ENCODE measurements around the gene VOPP1. TPM values are rescaled to one million over a fixed set of nuclear protein-coding genes. Genes with fewer than 3 reads are reported as not detected.

The VOPP1 gene
- total and polyA plus RNA-seq, 7 donors, result 16.3 to 45.7 (median 29.7) TPM

DNA sequence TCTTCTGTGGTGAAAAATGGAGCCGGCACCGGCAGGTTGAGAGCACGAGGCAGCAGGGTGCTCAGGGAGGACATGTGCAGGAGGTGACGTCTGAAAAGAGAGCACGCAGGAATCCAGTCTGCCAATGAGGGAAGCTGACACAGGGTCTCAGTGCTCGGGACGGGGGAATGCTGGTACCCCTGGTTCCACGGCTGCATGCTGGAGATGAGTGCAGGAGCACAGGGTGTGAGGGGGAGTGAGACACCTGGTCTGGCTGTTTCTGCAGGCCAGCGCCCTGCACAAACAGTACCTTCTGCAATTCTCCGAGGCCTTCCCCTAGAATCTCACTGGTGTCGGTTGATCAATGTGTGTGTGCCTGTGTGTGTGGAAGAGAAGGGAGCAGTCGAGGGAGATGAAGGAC, 72.7 kb downstream of the VOPP1 start:
- H3K4me1 ChIP-seq, result peaks cover 54% of the 10 kb centered on the region
- DNase-seq (no peak), ATAC-seq (no peak)
- intact Hi-C loops (cut with DNase I), result no loop called here
- H3K27me3 ChIP-seq (ENCODE audit: insufficient read depth in 3 of 3, low read length in 2 of 3), result no peaks in the 10 kb centered on the region
- H3K27ac ChIP-seq, result no peak overlapping the region
- TF ChIP-seq, protein P1, sequence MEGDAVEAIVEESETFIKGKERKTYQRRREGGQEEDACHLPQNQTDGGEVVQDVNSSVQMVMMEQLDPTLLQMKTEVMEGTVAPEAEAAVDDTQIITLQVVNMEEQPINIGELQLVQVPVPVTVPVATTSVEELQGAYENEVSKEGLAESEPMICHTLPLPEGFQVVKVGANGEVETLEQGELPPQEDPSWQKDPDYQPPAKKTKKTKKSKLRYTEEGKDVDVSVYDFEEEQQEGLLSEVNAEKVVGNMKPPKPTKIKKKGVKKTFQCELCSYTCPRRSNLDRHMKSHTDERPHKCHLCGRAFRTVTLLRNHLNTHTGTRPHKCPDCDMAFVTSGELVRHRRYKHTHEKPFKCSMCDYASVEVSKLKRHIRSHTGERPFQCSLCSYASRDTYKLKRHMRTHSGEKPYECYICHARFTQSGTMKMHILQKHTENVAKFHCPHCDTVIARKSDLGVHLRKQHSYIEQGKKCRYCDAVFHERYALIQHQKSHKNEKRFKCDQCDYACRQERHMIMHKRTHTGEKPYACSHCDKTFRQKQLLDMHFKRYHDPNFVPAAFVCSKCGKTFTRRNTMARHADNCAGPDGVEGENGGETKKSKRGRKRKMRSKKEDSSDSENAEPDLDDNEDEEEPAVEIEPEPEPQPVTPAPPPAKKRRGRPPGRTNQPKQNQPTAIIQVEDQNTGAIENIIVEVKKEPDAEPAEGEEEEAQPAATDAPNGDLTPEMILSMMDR (IDR thresholded peaks at IDR 0.05), result no peak
- no peaks in the 10 kb centered on the region for H3K9me3 ChIP-seq
- peaks cover 0 to 20% of the 10 kb centered on the region in 2 donors for H3K36me3 ChIP-seq (ENCODE audit: insufficient read depth in 1 of 2, low read depth in 1 of 2)
- no peak overlapping the region for H3K4me3 ChIP-seq
- 87 to 92% (median 88%) methylated on average over 12 of the region's 12 CpGs for WGBS, 3 donors

DNA sequence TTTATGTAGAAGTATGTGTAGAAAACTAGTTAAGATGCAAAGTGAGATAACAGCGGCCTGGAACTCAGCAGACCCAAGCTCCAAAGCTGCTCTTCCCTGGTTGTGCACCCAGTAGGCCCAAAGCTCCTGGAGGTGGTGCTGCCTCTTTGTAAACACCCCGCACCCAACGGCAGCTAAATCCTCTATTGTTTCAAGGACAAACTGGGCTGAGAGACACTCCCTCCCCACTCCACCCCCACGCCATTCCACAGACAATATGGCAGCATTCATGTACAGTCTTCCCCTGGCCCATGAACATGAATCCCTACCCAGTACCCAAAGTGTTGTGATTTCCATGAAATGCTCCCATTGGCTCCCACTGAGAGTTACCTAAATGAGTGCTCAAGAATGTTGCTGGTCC, 73.5 kb downstream of the VOPP1 start:
- Histone ChIP-seq H3K9me3 (no peaks in the 10 kb centered on the region), H3K36me3 (ENCODE audit: insufficient read depth in 1 of 2, low read depth in 1 of 2) (peaks cover 0 to 22% of the 10 kb centered on the region in 2 donors), H3K27me3 (ENCODE audit: insufficient read depth in 3 of 3, low read length in 2 of 3) (no peaks in the 10 kb centered on the region), H3K27ac (no peak overlapping the region), H3K4me3 (no peak overlapping the region), H3K4me1 (peaks cover 45% of the 10 kb centered on the region)
- DNase-seq (no peak), ATAC-seq (no peak)
- TF ChIP-seq, protein P1 (IDR thresholded peaks at IDR 0.05), result no peak
- WGBS, 3 donors, result 86 to 91% (median 87%) methylated on average over 4 of the region's 4 CpGs
- intact Hi-C loops (cut with DNase I), result no loop called here

DNA sequence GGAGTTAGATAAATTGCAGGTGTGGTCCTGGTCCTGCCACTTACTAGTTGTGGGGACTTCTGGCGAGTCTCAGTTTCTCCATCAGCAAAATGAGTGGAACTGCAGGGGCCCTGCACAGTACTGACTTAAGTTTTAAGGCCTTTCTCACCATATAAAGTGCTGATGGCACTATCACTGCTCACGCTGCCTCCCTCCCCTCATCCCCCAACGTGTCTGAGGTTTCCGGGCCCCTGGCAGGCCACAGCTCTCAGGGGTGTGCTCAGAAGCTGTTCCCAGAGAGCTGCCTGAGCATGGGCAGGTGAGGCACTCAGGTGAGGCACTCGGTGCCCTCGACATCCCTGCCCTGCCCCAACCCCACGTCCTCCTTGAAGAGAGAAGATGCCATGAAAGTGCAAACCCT, 74.2 kb downstream of the VOPP1 start:
- DNase-seq, result no peak
- H3K27me3 ChIP-seq (ENCODE audit: insufficient read depth in 3 of 3, low read length in 2 of 3), result no peaks in the 10 kb centered on the region
- no peaks in the 10 kb centered on the region for H3K9me3 ChIP-seq
- WGBS, 3 donors, result 86 to 96% (median 91%) methylated on average over 7 of the region's 7 CpGs
- peaks cover 39% of the 10 kb centered on the region for H3K4me1 ChIP-seq
- ATAC-seq, result no peak
- no peak overlapping the region for H3K4me3 ChIP-seq
- intact Hi-C loops (cut with DNase I), result no loop called here
- H3K27ac ChIP-seq, result no peak overlapping the region
- TF ChIP-seq, protein P1 (IDR thresholded peaks at IDR 0.05), result no peak
- H3K36me3 ChIP-seq (ENCODE audit: insufficient read depth in 1 of 2, low read depth in 1 of 2), result peaks cover 0 to 23% of the 10 kb centered on the region in 2 donors

DNA sequence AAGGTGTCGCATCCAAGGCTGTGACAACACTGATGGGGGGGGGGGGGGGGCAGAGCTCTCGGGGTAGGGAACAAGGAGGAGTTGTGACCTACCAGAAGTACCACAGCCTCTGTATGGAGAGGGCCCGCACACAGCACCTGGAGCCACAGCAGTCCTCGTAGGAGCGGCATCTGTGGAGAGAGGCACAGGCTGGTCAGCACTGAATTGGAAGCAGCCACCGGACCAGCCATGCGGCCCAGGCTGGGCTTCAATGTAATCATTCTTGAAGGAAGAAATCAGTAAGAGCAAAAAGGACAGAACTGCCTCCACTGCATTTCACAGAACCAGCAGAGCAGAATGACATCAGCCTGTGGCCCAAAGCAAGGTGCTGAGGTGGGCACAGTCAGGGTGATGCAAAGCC, 74.8 kb downstream of the VOPP1 start:
- intact Hi-C loops (cut with DNase I), result no loop called here
- Histone ChIP-seq H3K9me3 (no peaks in the 10 kb centered on the region), H3K27me3 (ENCODE audit: insufficient read depth in 3 of 3, low read length in 2 of 3) (no peaks in the 10 kb centered on the region), H3K27ac (no peak overlapping the region), H3K4me1 (peaks cover 33% of the 10 kb centered on the region), H3K36me3 (ENCODE audit: insufficient read depth in 1 of 2, low read depth in 1 of 2) (peaks cover 0 to 29% of the 10 kb centered on the region in 2 donors), H3K4me3 (no peak overlapping the region)
- no peak for ATAC-seq
- DNase-seq, result no peak
- TF ChIP-seq, protein P1 (IDR thresholded peaks at IDR 0.05), result no peak
- 95 to 97% (median 96%) methylated on average over 7 of the region's 7 CpGs for WGBS, 3 donors

DNA sequence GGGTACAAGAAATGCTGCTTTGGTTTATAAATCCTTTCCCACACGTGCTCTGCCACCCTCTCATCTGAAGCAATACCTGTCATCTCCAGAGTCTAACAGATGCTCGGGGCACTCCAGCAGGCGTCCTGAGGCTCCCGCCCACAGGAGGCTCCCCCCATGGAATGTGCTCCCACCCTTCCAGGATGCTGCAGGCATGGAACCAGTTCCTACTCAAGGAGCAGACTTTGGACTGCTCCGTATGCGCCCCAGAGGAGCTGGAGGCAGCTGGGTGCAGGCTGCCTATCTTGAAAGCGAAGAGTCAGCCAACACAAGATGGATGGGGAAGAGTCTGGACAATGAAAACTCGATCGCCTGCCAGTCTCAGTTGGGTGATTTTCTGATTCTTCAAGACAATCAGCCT, 75.4 kb downstream of the VOPP1 start:
- peaks cover 27% of the 10 kb centered on the region for H3K4me1 ChIP-seq
- no peak for DNase-seq
- H3K27ac ChIP-seq, result no peak overlapping the region
- intact Hi-C loops (cut with DNase I), result no loop called here
- TF ChIP-seq, protein P1 (IDR thresholded peaks at IDR 0.05), result no peak
- H3K27me3 ChIP-seq (ENCODE audit: insufficient read depth in 3 of 3, low read length in 2 of 3), result no peaks in the 10 kb centered on the region
- no peak for ATAC-seq
- H3K36me3 ChIP-seq (ENCODE audit: insufficient read depth in 1 of 2, low read depth in 1 of 2), result peaks cover 0 to 35% of the 10 kb centered on the region in 2 donors
- 92 to 95% (median 95%) methylated on average over 9 of the region's 9 CpGs for WGBS, 3 donors
- H3K4me3 ChIP-seq, result no peak overlapping the region
- H3K9me3 ChIP-seq, result no peaks in the 10 kb centered on the region

Data from psoas muscle (tissue), 8 donors.